TTC549 (cell line): ENCODE results near the gene CNNM2.

Experiments used
- FAIRE-seq: peaks from 2 replicates; lab custom pipeline; 2012; peaks lifted over from hg19 to GRCh38; lab: Jason Lieb, UNC

CNNM2 gene

GRCh38 chr10:103077020-103077419, 158.9 kb downstream of the CNNM2 start:
- FAIRE-seq: no peak

GRCh38 chr10:103077491-103078308, 159.6 kb downstream of the CNNM2 start:
- FAIRE-seq: no peak

- FAIRE-seq: no peak
These were observed 160.2 kb downstream of the CNNM2 start for GRCh38 chr10:103078309-103078615.

GRCh38 chr10:103078676-103079075, 160.6 kb downstream of the CNNM2 start:
- no peak for FAIRE-seq

GRCh38 chr10:103079100-103079499, 161.0 kb downstream of the CNNM2 start:
- FAIRE-seq: no peak

GRCh38 chr10:103079946-103080345, 161.9 kb downstream of the CNNM2 start:
- no peak for FAIRE-seq

- no peak for FAIRE-seq
These were observed 162.9 kb downstream of the CNNM2 start for GRCh38 chr10:103080891-103081581.

- FAIRE-seq: no peak
These were observed 164.6 kb downstream of the CNNM2 start for GRCh38 chr10:103082683-103083082.

GRCh38 chr10:103083266-103083976, 165.3 kb downstream of the CNNM2 start:
- FAIRE-seq: no peak

- FAIRE-seq: no peak
These were observed 165.9 kb downstream of the CNNM2 start for GRCh38 chr10:103083977-103084320.

- FAIRE-seq: no peak
These were observed 168.2 kb downstream of the CNNM2 start for GRCh38 chr10:103086261-103086660.

GRCh38 chr10:103086799-103087198, 168.7 kb downstream of the CNNM2 start:
- FAIRE-seq: no peak

- FAIRE-seq: no peak
These were observed 171.4 kb downstream of the CNNM2 start for GRCh38 chr10:103089493-103089892.

- FAIRE-seq: no peak
These were observed 172.8 kb downstream of the CNNM2 start for GRCh38 chr10:103090911-103091310.

- no peak for FAIRE-seq
These were observed 176.9 kb downstream of the CNNM2 start for GRCh38 chr10:103095005-103095404.

GRCh38 chr10:103096130-103096529, 178.0 kb downstream of the CNNM2 start:
- FAIRE-seq: no peak

GRCh38 chr10:103098240-103098639, 180.1 kb downstream of the CNNM2 start:
- no peak for FAIRE-seq

GRCh38 chr10:103100620-103101019, 182.5 kb downstream of the CNNM2 start:
- no peak for FAIRE-seq

- FAIRE-seq: no peak
These were observed 184.1 kb downstream of the CNNM2 start for GRCh38 chr10:103102195-103102594.

GRCh38 chr10:103103989-103104388, 185.9 kb downstream of the CNNM2 start:
- FAIRE-seq: no peak

- FAIRE-seq: no peak
These were observed 186.6 kb downstream of the CNNM2 start for GRCh38 chr10:103104721-103105120.

- FAIRE-seq: no peak
These were observed 187.4 kb downstream of the CNNM2 start for GRCh38 chr10:103105462-103105861.

GRCh38 chr10:103106539-103106938, 188.4 kb downstream of the CNNM2 start:
- no peak for FAIRE-seq
